Measurements from ENCODE around the gene KCNE1.
"Not testable (repeated sequence)": the region's sequence is repeated elsewhere in the genome, so short reads cannot be mapped to it uniquely, and the experiment has no call there.

KCNE1 gene

GRCh38 chr21:34509151-34509550, 2.9 kb downstream of the KCNE1 start:
- TF ChIP-seq, protein P1, sequence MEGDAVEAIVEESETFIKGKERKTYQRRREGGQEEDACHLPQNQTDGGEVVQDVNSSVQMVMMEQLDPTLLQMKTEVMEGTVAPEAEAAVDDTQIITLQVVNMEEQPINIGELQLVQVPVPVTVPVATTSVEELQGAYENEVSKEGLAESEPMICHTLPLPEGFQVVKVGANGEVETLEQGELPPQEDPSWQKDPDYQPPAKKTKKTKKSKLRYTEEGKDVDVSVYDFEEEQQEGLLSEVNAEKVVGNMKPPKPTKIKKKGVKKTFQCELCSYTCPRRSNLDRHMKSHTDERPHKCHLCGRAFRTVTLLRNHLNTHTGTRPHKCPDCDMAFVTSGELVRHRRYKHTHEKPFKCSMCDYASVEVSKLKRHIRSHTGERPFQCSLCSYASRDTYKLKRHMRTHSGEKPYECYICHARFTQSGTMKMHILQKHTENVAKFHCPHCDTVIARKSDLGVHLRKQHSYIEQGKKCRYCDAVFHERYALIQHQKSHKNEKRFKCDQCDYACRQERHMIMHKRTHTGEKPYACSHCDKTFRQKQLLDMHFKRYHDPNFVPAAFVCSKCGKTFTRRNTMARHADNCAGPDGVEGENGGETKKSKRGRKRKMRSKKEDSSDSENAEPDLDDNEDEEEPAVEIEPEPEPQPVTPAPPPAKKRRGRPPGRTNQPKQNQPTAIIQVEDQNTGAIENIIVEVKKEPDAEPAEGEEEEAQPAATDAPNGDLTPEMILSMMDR (IDR thresholded peaks at IDR 0.05; ENCODE audit: low read depth, low read length), result peak; percentile 29
- DNase-seq (ENCODE audit: low read depth in 2 of 2), result no peak
- no peak overlapping the region for H3K4me3 ChIP-seq (replicated peaks in 1 of 2; ENCODE audit: low read depth in 2 of 2, low read length in 2 of 2)

DNA sequence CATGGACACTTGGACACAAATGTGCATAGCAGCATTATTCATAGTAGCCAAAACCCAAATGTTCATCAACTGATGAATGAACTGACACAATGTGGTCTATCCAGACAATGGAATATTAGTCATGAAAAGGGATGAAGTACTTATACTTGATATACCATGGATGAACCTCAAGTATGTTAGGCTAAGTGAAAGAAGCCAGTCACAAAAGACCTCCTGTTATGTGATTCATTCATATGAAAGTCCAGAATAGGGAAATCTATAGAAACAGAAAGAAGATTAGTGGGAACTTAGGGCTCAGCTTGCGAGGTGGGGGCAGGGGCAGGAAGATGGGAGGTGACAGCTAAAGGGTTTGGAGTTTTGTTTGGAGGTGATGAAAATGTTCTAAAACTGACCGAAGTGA, 7.4 kb downstream of the KCNE1 start:
- TF ChIP-seq, protein P1 (IDR thresholded peaks at IDR 0.05; ENCODE audit: low read depth, low read length), result no peak
- no peak overlapping the region for H3K4me3 ChIP-seq (replicated peaks in 1 of 2; ENCODE audit: low read depth in 2 of 2, low read length in 2 of 2)
- DNase-seq (ENCODE audit: low read depth in 2 of 2), result no peak

GRCh38 chr21:34502480-34503106, 9.4 kb downstream of the KCNE1 start:
- H3K4me3 ChIP-seq (replicated peaks in 1 of 2; ENCODE audit: low read depth in 2 of 2, low read length in 2 of 2), result no peak overlapping the region
- TF ChIP-seq, protein P1 (IDR thresholded peaks at IDR 0.05; ENCODE audit: low read depth, low read length), result no peak
- no peak for DNase-seq (ENCODE audit: low read depth in 2 of 2)

DNA sequence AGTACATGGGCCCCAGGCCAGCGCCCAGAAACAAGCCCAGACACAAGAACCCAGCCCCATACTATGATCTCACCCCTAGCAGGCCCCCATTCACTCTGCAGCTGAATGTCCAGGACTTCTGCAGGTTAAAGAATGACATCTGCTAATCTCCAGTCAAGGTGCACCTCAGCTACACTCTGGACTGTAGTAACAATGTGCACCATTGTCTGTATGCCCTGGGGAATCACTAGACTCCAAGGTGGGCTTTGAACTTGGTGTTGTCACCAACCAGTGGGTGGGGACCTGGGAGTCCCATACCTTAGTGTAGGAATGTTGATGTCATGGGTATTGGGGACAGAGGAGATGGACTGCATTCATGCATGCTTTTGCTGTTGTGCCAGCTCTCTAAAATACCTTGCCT, 10.3 kb downstream of the KCNE1 start:
- TF ChIP-seq, protein P1 (IDR thresholded peaks at IDR 0.05; ENCODE audit: low read depth, low read length), result no peak
- DNase-seq (ENCODE audit: low read depth in 2 of 2), result no peak
- no peak overlapping the region for H3K4me3 ChIP-seq (replicated peaks in 1 of 2; ENCODE audit: low read depth in 2 of 2, low read length in 2 of 2)

DNA sequence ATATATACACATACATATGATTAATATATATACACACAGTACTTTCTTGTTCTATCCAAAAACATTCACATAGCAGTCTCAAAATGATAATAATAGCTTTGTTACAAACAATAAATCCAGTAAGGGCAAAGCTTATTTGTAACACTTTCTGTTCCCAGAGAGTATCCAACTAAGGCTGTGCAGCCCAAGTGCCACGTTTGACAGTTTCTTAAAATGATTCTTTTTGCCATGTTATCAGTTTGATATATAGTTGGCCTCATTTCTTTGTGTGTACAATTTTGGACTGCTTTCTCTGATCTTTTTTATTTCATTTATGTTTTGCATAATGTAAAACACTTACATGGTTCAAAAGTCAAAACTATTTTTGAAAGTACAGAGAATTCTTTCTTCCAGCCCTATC, 11.8 kb downstream of the KCNE1 start:
- no peak for DNase-seq (ENCODE audit: low read depth in 2 of 2)
- TF ChIP-seq, protein P1 (IDR thresholded peaks at IDR 0.05; ENCODE audit: low read depth, low read length), result no peak
- no peak overlapping the region for H3K4me3 ChIP-seq (replicated peaks in 1 of 2; ENCODE audit: low read depth in 2 of 2, low read length in 2 of 2)

DNA sequence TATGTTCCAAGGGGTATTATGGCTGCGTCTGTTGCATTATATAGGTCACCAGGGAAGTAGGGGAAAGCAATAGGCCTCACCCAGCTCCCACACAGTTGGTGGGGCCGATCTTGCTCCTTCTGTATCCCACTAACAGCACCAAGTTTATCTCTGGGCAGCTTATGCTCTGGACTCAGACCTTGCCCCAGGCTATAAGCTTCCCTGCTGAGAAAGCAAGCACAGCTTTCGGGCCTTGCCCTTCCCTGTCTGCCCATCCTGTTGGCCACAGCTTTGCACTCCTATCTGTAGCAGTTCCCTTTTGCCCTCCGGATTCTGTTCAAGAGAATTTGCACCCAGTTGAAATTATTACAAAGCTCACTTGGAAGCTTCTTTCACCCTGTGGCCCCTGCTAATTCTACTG, 12.9 kb downstream of the KCNE1 start:
- TF ChIP-seq, protein P1 (IDR thresholded peaks at IDR 0.05; ENCODE audit: low read depth, low read length), result no peak
- no peak for DNase-seq (ENCODE audit: low read depth in 2 of 2)

GRCh38 chr21:34498623-34499022, 13.4 kb downstream of the KCNE1 start:
- peak; percentile 57 to 75 for DNase-seq (ENCODE audit: low read depth in 2 of 2)
- TF ChIP-seq, protein P1 (IDR thresholded peaks at IDR 0.05; ENCODE audit: low read depth, low read length), result no peak

More for the DNA sequence above, 12.9 kb downstream of the KCNE1 start:
- no peak overlapping the region for H3K4me3 ChIP-seq (replicated peaks in 1 of 2; ENCODE audit: low read depth in 2 of 2, low read length in 2 of 2)

DNA sequence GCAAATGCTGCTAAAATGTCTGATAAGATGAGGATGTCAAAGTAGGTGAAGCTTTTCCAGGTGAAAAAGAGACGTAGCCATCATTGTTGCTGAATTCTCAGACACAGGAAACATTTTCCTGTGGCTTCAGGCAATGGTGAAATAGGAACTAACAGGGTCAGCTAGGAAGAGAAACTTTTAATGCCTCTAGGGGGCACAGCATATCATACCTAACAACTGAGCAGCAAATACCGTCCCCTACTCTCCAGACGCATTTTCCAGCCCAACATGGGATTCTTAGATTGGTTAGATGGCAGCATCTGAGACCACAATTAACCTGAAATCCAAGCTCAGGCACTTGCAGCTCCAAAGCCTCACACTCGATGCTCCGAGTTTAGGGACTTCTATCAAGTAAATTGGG, 28.2 kb downstream of the KCNE1 start:
- not testable (repeated sequence) for H3K4me3 ChIP-seq (replicated peaks in 1 of 2; ENCODE audit: low read depth in 2 of 2, low read length in 2 of 2); DNase-seq (ENCODE audit: low read depth in 2 of 2)

More at GRCh38 chr21:34498623-34499022, 13.4 kb downstream of the KCNE1 start:
- no peak overlapping the region for H3K4me3 ChIP-seq (replicated peaks in 1 of 2; ENCODE audit: low read depth in 2 of 2, low read length in 2 of 2)

DNA sequence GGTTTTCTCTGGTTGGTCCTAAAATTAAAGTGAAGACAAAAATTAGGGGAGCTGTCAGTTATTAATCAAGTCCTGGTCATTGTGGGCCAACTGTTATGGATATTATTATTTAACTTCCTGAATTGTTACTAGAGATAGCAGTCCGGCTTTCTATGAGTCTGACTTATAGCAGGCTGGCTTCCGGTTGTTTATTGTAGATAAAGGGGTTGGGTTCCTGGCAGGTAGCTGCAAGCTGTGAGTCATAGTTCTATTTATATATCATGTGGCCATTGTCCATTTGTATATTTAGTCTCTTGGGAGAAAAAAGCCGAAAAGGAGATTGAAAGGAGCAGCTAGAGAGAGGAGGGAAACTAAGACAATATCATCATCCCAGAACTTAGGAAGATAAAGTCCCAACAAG, 28.6 kb downstream of the KCNE1 start:
- not testable (repeated sequence) for DNase-seq (ENCODE audit: low read depth in 2 of 2); H3K4me3 ChIP-seq (replicated peaks in 1 of 2; ENCODE audit: low read depth in 2 of 2, low read length in 2 of 2)

- DNase-seq (ENCODE audit: low read depth in 2 of 2); H3K4me3 ChIP-seq (replicated peaks in 1 of 2; ENCODE audit: low read depth in 2 of 2, low read length in 2 of 2): not testable (repeated sequence)
Measured at GRCh38 chr21:34467333-34467732, 44.7 kb downstream of the KCNE1 start.
